ENCODE results near the gene SCFD1.

- TF ChIP-seq CTCF (IDR thresholded peaks at IDR 0.05; ENCODE audit: insufficient read depth, low read length, poor library complexity, severe bottlenecking) (no peak), EZH2phosphoT487 (conservative IDR thresholded peaks at IDR 0.05; ENCODE audit: low read length) (no peak)
Measured at GRCh38 chr14:30585204-30585603, 36.9 kb upstream of the SCFD1 start.
